ENCODE data around the gene ECHDC1.

DNA sequence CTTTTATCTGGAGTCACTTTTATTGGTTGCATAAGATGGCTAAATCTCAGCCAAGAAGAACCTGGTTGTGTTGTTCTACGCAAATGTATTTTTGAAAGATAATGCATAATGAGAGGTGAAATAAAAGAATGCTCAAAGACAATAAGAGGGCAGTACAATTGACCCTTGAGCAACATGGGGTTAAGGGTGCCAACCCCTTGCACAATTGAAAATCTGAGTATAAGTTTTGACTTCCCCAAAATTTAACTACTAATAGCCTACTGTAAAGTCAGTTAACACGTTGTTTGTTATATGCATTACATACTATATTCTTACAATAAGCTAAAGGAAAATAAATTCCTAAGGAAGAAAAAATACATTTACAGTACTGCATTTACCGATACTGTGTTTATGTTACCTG is 70.8 kb downstream of the ECHDC1 start:
- TF ChIP-seq, protein P1, sequence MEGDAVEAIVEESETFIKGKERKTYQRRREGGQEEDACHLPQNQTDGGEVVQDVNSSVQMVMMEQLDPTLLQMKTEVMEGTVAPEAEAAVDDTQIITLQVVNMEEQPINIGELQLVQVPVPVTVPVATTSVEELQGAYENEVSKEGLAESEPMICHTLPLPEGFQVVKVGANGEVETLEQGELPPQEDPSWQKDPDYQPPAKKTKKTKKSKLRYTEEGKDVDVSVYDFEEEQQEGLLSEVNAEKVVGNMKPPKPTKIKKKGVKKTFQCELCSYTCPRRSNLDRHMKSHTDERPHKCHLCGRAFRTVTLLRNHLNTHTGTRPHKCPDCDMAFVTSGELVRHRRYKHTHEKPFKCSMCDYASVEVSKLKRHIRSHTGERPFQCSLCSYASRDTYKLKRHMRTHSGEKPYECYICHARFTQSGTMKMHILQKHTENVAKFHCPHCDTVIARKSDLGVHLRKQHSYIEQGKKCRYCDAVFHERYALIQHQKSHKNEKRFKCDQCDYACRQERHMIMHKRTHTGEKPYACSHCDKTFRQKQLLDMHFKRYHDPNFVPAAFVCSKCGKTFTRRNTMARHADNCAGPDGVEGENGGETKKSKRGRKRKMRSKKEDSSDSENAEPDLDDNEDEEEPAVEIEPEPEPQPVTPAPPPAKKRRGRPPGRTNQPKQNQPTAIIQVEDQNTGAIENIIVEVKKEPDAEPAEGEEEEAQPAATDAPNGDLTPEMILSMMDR (IDR thresholded peaks at IDR 0.05): no peak
- TF ChIP-seq POLR2AphosphoS5 (IDR thresholded peaks at IDR 0.05): no peak
- no peak for TF ChIP-seq POLR2A (IDR thresholded peaks at IDR 0.05)
